ENCODE results near the gene JADE2.

GRCh38 chr5:134583766-134584165 is 58.3 kb downstream of the JADE2 start:
- no peak for TF ChIP-seq CTCF (IDR thresholded peaks at IDR 0.05)
- no peak for TF ChIP-seq POLR2A (IDR thresholded peaks at IDR 0.05)
